IMR-90 (cell line): ENCODE results near the gene CSTA. TPM values are rescaled to one million over a fixed set of nuclear protein-coding genes. Genes with fewer than 3 reads are reported as not detected.
A peak's percentile ranks its signal among the peaks of the same experiment; 100 is the strongest.
"Not testable (repeated sequence)": the region's sequence is repeated elsewhere in the genome, so short reads cannot be mapped to it uniquely, and the experiment has no call there.

ENCODE experiments used
- ATAC-seq: fragments of 200-7000 bp; cut with Tn5 transposase; 2 replicates; pipeline ENCODE4 v1.9.1; 2020; ENCODE audit warnings: low read depth, mild to moderate bottlenecking, moderate library complexity
- BruUV-seq: library from RNA; stranded (reverse); fragments of 400-500 nt; replicated peaks from 2 replicates; lab custom pipeline; 2021; lab: Mats Ljungman, UMichigan
- CTCF ChIA-PET: fragments of 300-600 bp; formaldehyde crosslinking; extraction: SDS; loops from one replicate; lab custom pipeline; 2021; ENCODE audit warnings: antibody characterized with exemption; lab: Yijun Ruan, JAX
- POLR2A ChIA-PET: fragments of 300-600 bp; sonication (Branson Sonifier 250); formaldehyde crosslinking; loops from one replicate; lab custom pipeline; 2022; ENCODE audit warnings: antibody characterized with exemption; ENCODE audit not compliant: unreplicated experiment; lab: Charles Lee
- DNase-seq: peaks from one replicate; pipeline ENCODE4 v3.0.0; 2013
- H2AFZ ChIP-seq: replicated peaks from 2 replicates; pipeline ENCODE3; 2013; ENCODE audit warnings: low read length, mild to moderate bottlenecking; ENCODE audit not compliant: poor library complexity
- H2AK5ac ChIP-seq: 2 replicates; pipeline ENCODE4 v1.6.1; 2013; ENCODE audit warnings: low read depth, low read length, inconsistent platforms
- H2AK9ac ChIP-seq: replicated peaks from 2 replicates; pipeline ENCODE3; 2013; ENCODE audit warnings: mild to moderate bottlenecking, low read depth, low read length, moderate library complexity; ENCODE audit not compliant: poor library complexity
- H2BK120ac ChIP-seq: 2 replicates; pipeline ENCODE4 v1.6.1; 2013; ENCODE audit warnings: low read depth, low read length, inconsistent platforms
- H2BK15ac ChIP-seq: 3 replicates; pipeline ENCODE4 v1.6.1; 2013; ENCODE audit warnings: low read depth, low read length, inconsistent platforms
- H2BK20ac ChIP-seq: 2 replicates; pipeline ENCODE4 v1.6.1; 2013; ENCODE audit warnings: low read depth, mild to moderate bottlenecking, inconsistent platforms, low read length, moderate library complexity
- H2BK5ac ChIP-seq: 2 replicates; pipeline ENCODE4 v1.6.1; 2013; ENCODE audit warnings: mild to moderate bottlenecking, low read depth, low read length, inconsistent platforms; ENCODE audit not compliant: poor library complexity, severe bottlenecking
- H3K14ac ChIP-seq: replicated peaks from 2 replicates; pipeline ENCODE4 v1.6.1; 2013; ENCODE audit warnings: low read depth, low read length, inconsistent platforms
- H3K18ac ChIP-seq: 2 replicates; pipeline ENCODE4 v1.6.1; 2013; ENCODE audit warnings: low read depth, low read length, control low read depth
- H3K23ac ChIP-seq: 2 replicates; pipeline ENCODE4 v1.6.1; 2013; ENCODE audit warnings: low read depth, low read length, inconsistent platforms
- H3K27ac ChIP-seq: 2 replicates; pipeline ENCODE4 v1.5.1; 2013; ENCODE audit warnings: mild to moderate bottlenecking, control low read depth, low read length; ENCODE audit not compliant: insufficient read depth
- H3K27me3 ChIP-seq: 2 replicates; pipeline ENCODE4 v1.6.1; 2013; ENCODE audit warnings: low read length; ENCODE audit not compliant: control insufficient read depth, insufficient read depth
- H3K36me3 ChIP-seq: 2 replicates; pipeline ENCODE4 v1.6.1; 2013; ENCODE audit warnings: low read length, mixed read lengths; ENCODE audit not compliant: control insufficient read depth, insufficient read depth
- H3K4ac ChIP-seq: 2 replicates; pipeline ENCODE4 v1.6.1; 2013; ENCODE audit warnings: low read depth, low read length, inconsistent platforms
- H3K4me1 ChIP-seq: 2 replicates; pipeline ENCODE4 v1.6.1; 2013; ENCODE audit warnings: low read length, mixed read lengths; ENCODE audit not compliant: control insufficient read depth, insufficient read depth
- H3K4me2 ChIP-seq: 2 replicates; pipeline ENCODE4 v1.6.1; 2013; ENCODE audit warnings: low read depth, mild to moderate bottlenecking, control low read depth, low read length, moderate library complexity
- H3K4me3 ChIP-seq: 2 replicates; pipeline ENCODE4 v1.5.1; 2013; ENCODE audit warnings: low read depth, mild to moderate bottlenecking, control low read depth, low read length, moderate library complexity; ENCODE audit not compliant: insufficient read depth
- H3K56ac ChIP-seq: 2 replicates; pipeline ENCODE4 v1.6.1; 2013; ENCODE audit warnings: low read length, inconsistent platforms; ENCODE audit not compliant: insufficient read depth; ENCODE audit errors: extremely low read depth
- H3K79me1 ChIP-seq, 2 experiments: 2 replicates each; pipeline ENCODE4 v1.6.1; 2013; ENCODE audit warnings: low read length in 2 of 2, inconsistent platforms in 1 of 2, low read depth in 1 of 2
- H3K9ac ChIP-seq: 2 replicates; pipeline ENCODE4 v1.6.1; 2013; ENCODE audit warnings: low read depth, low read length, control low read depth
- H3K9me1 ChIP-seq: 2 replicates; pipeline ENCODE4 v1.6.1; 2013; ENCODE audit warnings: low read length, inconsistent platforms; ENCODE audit not compliant: insufficient read depth
- H3K9me3 ChIP-seq: 2 replicates; pipeline ENCODE4 v1.6.1; 2013; ENCODE audit warnings: low read length; ENCODE audit not compliant: control insufficient read depth, insufficient read depth
- H4K20me1 ChIP-seq: 2 replicates; pipeline ENCODE4 v1.6.1; 2013; ENCODE audit warnings: low read length, inconsistent platforms; ENCODE audit not compliant: insufficient read depth
- H4K5ac ChIP-seq: 2 replicates; pipeline ENCODE4 v1.6.1; 2013; ENCODE audit warnings: mild to moderate bottlenecking, low read depth, low read length, control low read depth
- H4K8ac ChIP-seq, 2 experiments: 2 replicates each; pipeline ENCODE4 v1.6.1; 2013; ENCODE audit warnings: low read depth in 2 of 2, low read length in 2 of 2, control low read depth in 1 of 2, inconsistent platforms in 1 of 2
- H4K91ac ChIP-seq: 2 replicates; pipeline ENCODE4 v1.6.1; 2013; ENCODE audit warnings: low read depth, low read length, inconsistent platforms; ENCODE audit not compliant: insufficient read depth
- CEBPB ChIP-seq: IDR thresholded peaks from 2 replicates; pipeline ENCODE4 v1.6.1; 2012; ENCODE audit warnings: low read depth, low read length, improper control_type of control experiment
- FOS ChIP-seq: fragments of 150-350 bp; IDR thresholded peaks from 2 replicates; pipeline ENCODE4 v1.6.1; 2016; ENCODE audit warnings: low read depth, low read length
- WGBS, 2 experiments: methylation state at CpG; one replicate each; pipeline versions ENCODE4 v1.1.5 to v1.1.7; 2013; ENCODE audit warnings: missing lambda C conversion rate in 2 of 2; ENCODE audit not compliant: insufficient read length in 1 of 2; ENCODE audit errors: extremely low coverage in 2 of 2; 5-methylcytosine and 5-hydroxymethylcytosine counted together
- dilution Hi-C: fragments of 300-500 bp; cut with HindIII; formaldehyde crosslinking; loops from one replicate; pipeline ENCODE4 v1.14.3; 2018; ENCODE audit warnings: low sequenced_read_pairs; ENCODE audit not compliant: unreplicated experiment
- in situ Hi-C: fragments of 300-500 bp; cut with MboI; formaldehyde crosslinking; loops from 3 replicates; pipeline ENCODE4 v1.14.3; 2019; ENCODE audit warnings: low sequenced_read_pairs, inconsistent platforms, mixed read lengths
- intact Hi-C: fragments of 100-400 bp; cut with micrococcal nuclease; formaldehyde crosslinking; loops from 2 replicates; pipeline ENCODE4 v1.10.0; 2022
- polyA plus RNA-seq, 3 experiments: library from polyadenylated mRNA; depleted of rRNA; stranded (reverse); fragments of >200 nt; gene quantifications; 2 replicates each; pipeline ENCODE4 v1.2.3, GENCODE V29; 2012; ENCODE audit warnings: low replicate concordance in 1 of 3
- total RNA-seq: library from RNA; depleted of rRNA; stranded (reverse); fragments of >200 nt; gene quantifications from 2 replicates; pipeline ENCODE4 v1.2.3, GENCODE V29; 2012

The CSTA gene
- total and polyA plus RNA-seq, 2 of the 4 experiments (the other 2 are of a cell fraction) = 0.17 TPM; not detected in 1

- H3K4me1 ChIP-seq, H3K9me3 ChIP-seq, H3K4ac ChIP-seq, H3K27ac ChIP-seq, H4K91ac ChIP-seq, H3K14ac ChIP-seq, H2BK20ac ChIP-seq, H3K23ac ChIP-seq, H2BK5ac ChIP-seq, intact Hi-C loops, H3K18ac ChIP-seq, H4K5ac ChIP-seq, H2BK120ac ChIP-seq, H3K9ac ChIP-seq, H3K79me1 ChIP-seq, POLR2A ChIA-PET, dilution Hi-C loops, H3K9me1 ChIP-seq, H2AK5ac ChIP-seq, in situ Hi-C loops, H4K20me1 ChIP-seq, H2BK15ac ChIP-seq, H2AK9ac ChIP-seq, H2AFZ ChIP-seq, H3K4me3 ChIP-seq, H3K4me2 ChIP-seq, H4K8ac ChIP-seq, H3K27me3 ChIP-seq, BruUV-seq, H3K56ac ChIP-seq: not testable (repeated sequence)
- WGBS, 2 experiments = 100% methylated on average over 1 of the region's 10 CpGs; no CpG with 5 or more reads in 1 of the 2 experiments
- CTCF ChIA-PET = interaction anchor here (0.7 to 0.9 kb wide), 2 partner anchors 62 to 99 kb away, joined by 3 read pairs; no protein-coding TSS in a partner anchor
- ATAC-seq (peak; percentile 93), DNase-seq (peak; percentile 72)
- TF ChIP-seq FOS = peak; percentile 30; the same call in 1 of the 2 replicates
- peak; percentile 79 for TF ChIP-seq CEBPB
- H3K36me3 ChIP-seq = peaks cover 12% of the 10 kb centered on the region
Observed at GRCh38 chr3:122365582-122366378, 40.7 kb downstream of the CSTA start.
